ENCODE results near the gene FBXO21.

- no peak for TF ChIP-seq CTCF (IDR thresholded peaks at IDR 0.05)
- no peak for TF ChIP-seq ZFX (IDR thresholded peaks at IDR 0.05; ENCODE audit: borderline replicate concordance)
Observed at GRCh38 chr12:117098024-117098360, 92.3 kb downstream of the FBXO21 start.

Data from 22Rv1 (cell line).